ENCODE measurements around the gene SKI. TPM values are rescaled to one million over a fixed set of nuclear protein-coding genes. Genes with fewer than 3 reads are reported as not detected.

The SKI gene
- total and polyA plus RNA-seq, 2 experiments from 2014 or later, result 5.1 to 21.9 TPM

DNA sequence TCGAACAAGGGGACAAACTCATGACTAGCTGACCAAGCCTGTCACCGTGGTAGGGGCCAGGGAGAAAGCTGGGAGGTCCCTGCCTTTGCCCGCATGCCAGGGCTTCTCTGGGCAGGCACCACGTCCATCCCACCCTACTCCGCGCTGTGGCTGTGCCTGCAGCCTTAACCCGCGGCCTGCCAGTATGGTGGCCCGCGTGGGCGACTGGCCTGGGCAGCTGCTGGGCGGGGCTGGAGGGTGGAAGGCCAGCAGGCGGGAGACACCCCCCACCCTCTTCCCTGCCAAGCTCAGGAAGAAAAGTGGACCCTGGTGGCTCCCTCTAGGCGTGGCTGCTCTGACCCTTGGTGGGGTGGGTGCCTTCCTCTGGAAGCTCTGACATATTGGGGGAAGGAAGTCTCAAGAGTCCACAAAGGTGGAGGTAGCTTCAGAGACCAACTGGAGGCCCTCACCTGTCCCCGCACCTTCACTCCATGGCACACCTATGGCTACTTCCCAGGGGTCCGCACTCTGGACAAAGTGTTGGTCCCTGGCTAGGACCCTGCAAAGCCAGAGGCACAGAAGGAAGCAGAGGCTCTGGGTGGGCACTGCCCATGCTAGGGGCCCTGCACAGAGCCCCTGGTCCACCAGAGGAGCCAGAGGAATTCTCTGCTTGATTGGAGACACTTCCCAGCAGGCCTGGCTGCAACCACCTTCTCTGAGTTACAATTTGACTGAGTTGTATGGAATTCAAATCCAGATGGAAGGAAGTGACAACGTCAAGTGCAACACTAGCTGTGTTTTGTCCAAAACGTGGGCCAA is 3.3 kb upstream of the SKI start:
- Histone ChIP-seq H2AFZ (no peak overlapping the region), H3K36me3 (replicated peaks; ENCODE audit: insufficient read depth, low read depth) (no peaks in the 10 kb centered on the region), H3K4me3 (no peak overlapping the region), H3K79me2 (peaks cover 21% of the 10 kb centered on the region), H3K4me2 (no peak overlapping the region), H3K27me3 (no peaks in the 10 kb centered on the region), H4K20me1 (ENCODE audit: insufficient read depth, poor library complexity, severe bottlenecking) (peaks cover 12% of the 10 kb centered on the region), H3K9me3 (ENCODE audit: low read depth) (no peaks in the 10 kb centered on the region), H3K27ac (no peak overlapping the region), H3K9me2 (replicated peaks; ENCODE audit: insufficient read depth) (no peaks in the 10 kb centered on the region), H3K4me1 (ENCODE audit: insufficient read depth) (peaks cover 12% of the 10 kb centered on the region)
- WGBS (ENCODE audit: low lambda C conversion rate, missing lambda C conversion rate), result 96% methylated on average over 18 of the region's 18 CpGs
- no peak for DNase-seq (ENCODE audit: low spot score)
- no peak for TF ChIP-seq EZH2 (IDR thresholded peaks at IDR 0.05; ENCODE audit: borderline replicate concordance)
- TF ChIP-seq CTCF (IDR thresholded peaks at IDR 0.05; ENCODE audit: poor library complexity), result no peak
- no peak for TF ChIP-seq EZH2phosphoT487 (IDR thresholded peaks at IDR 0.05; ENCODE audit: low read depth, severe bottlenecking, unreplicated experiment)

GRCh38 chr1:2226525-2227345 is 1.4 kb upstream of the SKI start:
- Histone ChIP-seq H3K27ac (peak overlapping the region; percentile 100), H3K9me3 (ENCODE audit: low read depth) (no peaks in the 10 kb centered on the region), H3K4me1 (ENCODE audit: insufficient read depth) (peaks cover 31% of the 10 kb centered on the region), H3K36me3 (replicated peaks; ENCODE audit: insufficient read depth, low read depth) (no peaks in the 10 kb centered on the region), H3K79me2 (peaks cover 40% of the 10 kb centered on the region), H3K4me3 (peak overlapping the region; percentile 96), H4K20me1 (ENCODE audit: insufficient read depth, poor library complexity, severe bottlenecking) (peaks cover 31% of the 10 kb centered on the region), H2AFZ (peak overlapping the region; percentile 88), H3K9me2 (replicated peaks; ENCODE audit: insufficient read depth) (no peaks in the 10 kb centered on the region), H3K27me3 (no peaks in the 10 kb centered on the region), H3K4me2 (peak overlapping the region; percentile 99)
- DNase-seq (ENCODE audit: low spot score), result peak; percentile 58
- 55% methylated on average over 18 of the region's 73 CpGs for WGBS (ENCODE audit: low lambda C conversion rate, missing lambda C conversion rate)
- TF ChIP-seq CTCF (IDR thresholded peaks at IDR 0.05; ENCODE audit: poor library complexity) (no peak), EZH2phosphoT487 (IDR thresholded peaks at IDR 0.05; ENCODE audit: low read depth, severe bottlenecking, unreplicated experiment) (no peak)

DNA sequence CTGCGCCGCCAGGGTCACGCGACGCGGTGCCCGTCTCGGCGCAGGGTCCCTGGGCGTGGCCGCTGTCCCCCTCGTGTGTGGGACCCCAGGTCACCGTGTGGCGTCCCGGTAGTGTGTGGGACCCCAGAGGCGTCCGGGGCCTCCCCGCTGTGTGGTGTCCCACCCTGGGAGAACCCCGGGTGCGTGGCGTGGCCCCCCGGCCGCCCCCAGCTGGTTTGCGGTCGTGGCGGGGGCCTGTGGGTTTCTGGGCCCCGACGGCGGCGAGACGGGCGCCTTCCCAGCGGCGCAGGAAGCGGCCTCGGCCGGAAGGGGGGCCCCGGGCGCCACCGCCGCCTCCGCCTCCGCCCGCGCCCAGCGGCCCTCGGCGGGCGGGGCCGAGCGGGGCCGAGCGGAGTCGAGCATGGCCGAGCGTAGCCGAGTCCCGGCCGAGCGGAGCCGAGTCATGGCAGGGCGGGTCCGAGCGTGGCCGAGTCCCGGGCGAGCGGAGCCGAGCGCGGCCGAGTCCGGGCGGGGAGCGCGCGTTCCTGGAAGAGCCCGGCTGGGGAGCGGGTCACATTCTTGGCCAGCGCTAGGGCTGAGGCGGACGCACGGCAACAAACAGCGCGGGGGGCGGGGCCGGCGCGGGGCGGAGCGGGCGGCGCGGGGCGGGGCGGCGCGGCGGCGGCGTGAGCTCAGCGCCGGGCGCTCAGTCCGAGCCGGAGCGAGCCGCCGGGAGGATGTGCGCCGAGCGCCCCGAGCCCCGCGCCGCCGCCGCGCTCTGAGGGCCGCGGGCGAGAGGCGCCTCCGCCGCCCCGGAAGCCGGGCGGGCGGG is 568 bp upstream of the SKI start:
- WGBS (ENCODE audit: low lambda C conversion rate, missing lambda C conversion rate), result under 1% methylated on average over 39 of the region's 129 CpGs
- DNase-seq (ENCODE audit: low spot score), result peak; percentile 98
- Histone ChIP-seq H2AFZ (peak overlapping the region; percentile 88), H3K4me1 (ENCODE audit: insufficient read depth) (peaks cover 39% of the 10 kb centered on the region), H4K20me1 (ENCODE audit: insufficient read depth, poor library complexity, severe bottlenecking) (peaks cover 39% of the 10 kb centered on the region), H3K27ac (peak overlapping the region; percentile 100), H3K4me2 (peak overlapping the region; percentile 99), H3K36me3 (replicated peaks; ENCODE audit: insufficient read depth, low read depth) (no peaks in the 10 kb centered on the region), H3K79me2 (peaks cover 48% of the 10 kb centered on the region), H3K9me2 (replicated peaks; ENCODE audit: insufficient read depth) (no peaks in the 10 kb centered on the region), H3K4me3 (peak overlapping the region; percentile 96), H3K9me3 (ENCODE audit: low read depth) (no peaks in the 10 kb centered on the region), H3K27me3 (no peaks in the 10 kb centered on the region)
- TF ChIP-seq CTCF (IDR thresholded peaks at IDR 0.05; ENCODE audit: poor library complexity) (no peak), EZH2 (IDR thresholded peaks at IDR 0.05; ENCODE audit: borderline replicate concordance) (no peak), EZH2phosphoT487 (IDR thresholded peaks at IDR 0.05; ENCODE audit: low read depth, severe bottlenecking, unreplicated experiment) (no peak)
